Measurements from ENCODE around the gene VAX1.

DNA sequence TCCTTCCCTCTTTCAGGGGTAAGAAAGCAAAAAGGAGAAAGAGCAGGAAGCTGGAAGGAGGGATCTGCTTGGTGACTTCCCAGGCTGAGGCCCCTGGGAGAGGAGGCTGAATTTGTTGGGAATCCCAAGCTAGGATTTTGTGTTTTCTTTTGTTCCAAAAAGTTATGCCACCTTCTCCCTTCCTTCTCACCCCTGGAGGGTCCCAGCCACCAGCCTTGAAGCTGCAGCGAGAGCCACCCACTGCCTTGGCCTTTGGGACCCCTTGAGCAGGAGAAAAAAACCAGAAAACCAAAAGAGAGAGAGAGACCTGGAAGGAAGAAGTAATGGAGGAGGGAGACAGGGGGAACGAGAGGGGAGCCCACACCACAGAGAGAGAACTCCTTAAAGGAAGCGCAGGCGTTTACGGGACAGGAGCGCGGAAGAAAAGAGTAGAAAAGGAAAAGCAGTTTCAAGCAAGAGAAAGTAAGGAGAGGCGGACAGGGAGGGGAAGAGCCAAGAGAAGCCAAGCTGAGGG is 7.2 kb downstream of the VAX1 start:
- TF ChIP-seq REST (IDR thresholded peaks at IDR 0.05; ENCODE audit: insufficient read depth in 1 of 2, low read depth in 2 of 2, low read length in 1 of 2) (no peak), POLR2AphosphoS5 (IDR thresholded peaks at IDR 0.05; ENCODE audit: low read depth, low read length) (no peak), SIN3A (IDR thresholded peaks at IDR 0.05; ENCODE audit: borderline replicate concordance, insufficient read depth, low read depth, low read length) (no peak)
- TF ChIP-seq, protein P1, sequence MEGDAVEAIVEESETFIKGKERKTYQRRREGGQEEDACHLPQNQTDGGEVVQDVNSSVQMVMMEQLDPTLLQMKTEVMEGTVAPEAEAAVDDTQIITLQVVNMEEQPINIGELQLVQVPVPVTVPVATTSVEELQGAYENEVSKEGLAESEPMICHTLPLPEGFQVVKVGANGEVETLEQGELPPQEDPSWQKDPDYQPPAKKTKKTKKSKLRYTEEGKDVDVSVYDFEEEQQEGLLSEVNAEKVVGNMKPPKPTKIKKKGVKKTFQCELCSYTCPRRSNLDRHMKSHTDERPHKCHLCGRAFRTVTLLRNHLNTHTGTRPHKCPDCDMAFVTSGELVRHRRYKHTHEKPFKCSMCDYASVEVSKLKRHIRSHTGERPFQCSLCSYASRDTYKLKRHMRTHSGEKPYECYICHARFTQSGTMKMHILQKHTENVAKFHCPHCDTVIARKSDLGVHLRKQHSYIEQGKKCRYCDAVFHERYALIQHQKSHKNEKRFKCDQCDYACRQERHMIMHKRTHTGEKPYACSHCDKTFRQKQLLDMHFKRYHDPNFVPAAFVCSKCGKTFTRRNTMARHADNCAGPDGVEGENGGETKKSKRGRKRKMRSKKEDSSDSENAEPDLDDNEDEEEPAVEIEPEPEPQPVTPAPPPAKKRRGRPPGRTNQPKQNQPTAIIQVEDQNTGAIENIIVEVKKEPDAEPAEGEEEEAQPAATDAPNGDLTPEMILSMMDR (IDR thresholded peaks at IDR 0.05) = no peak
